Heart right ventricle (tissue), 16 donors: ENCODE data around the gene APCDD1. TPM values are rescaled to one million over a fixed set of nuclear protein-coding genes. Genes with fewer than 3 reads are reported as not detected.
"Not testable (repeated sequence)": the region's sequence is repeated elsewhere in the genome, so short reads cannot be mapped to it uniquely, and the experiment has no call there.

ENCODE experiments used
- ATAC-seq, 8 donors: fragments of 200-7000 bp; cut with Tn5 transposase; one replicate each; pipeline ENCODE4 v1.9.1; 2020; ENCODE audit warnings: mild to moderate bottlenecking in 8 of 8, moderate library complexity in 8 of 8, moderate number of reproducible peaks in 1 of 8
- DNase-seq, 2 donors: peaks; one replicate each; pipeline ENCODE4 v3.0.0-alpha.2; 2020
- H3K27ac ChIP-seq, 10 donors: fragments of 200-600 bp; sonication (generic) in 2 of 10; one replicate each; pipeline versions ENCODE4 v1.5.0 to v1.8.0; 2020 to 2022; ENCODE audit warnings: mild to moderate bottlenecking in 3 of 10
- H3K27me3 ChIP-seq, 7 donors: fragments of 200-600 bp; one replicate each; pipeline ENCODE4 v1.8.0; 2021 to 2022; ENCODE audit warnings: mild to moderate bottlenecking in 2 of 7
- H3K36me3 ChIP-seq, 9 donors: fragments of 200-600 bp; sonication (generic) in 1 of 9; one replicate each; pipeline versions ENCODE4 v1.5.0 to v1.8.0; 2020 to 2022; ENCODE audit warnings: mild to moderate bottlenecking in 2 of 9
- H3K4me1 ChIP-seq, 9 donors: fragments of 200-600 bp; sonication (generic) in 1 of 9; one replicate each; pipeline versions ENCODE4 v1.5.0 to v1.8.0; 2020 to 2022; ENCODE audit warnings: mild to moderate bottlenecking in 4 of 9
- H3K4me3 ChIP-seq, 10 donors: fragments of 200-600 bp; sonication (generic) in 2 of 10; one replicate each; pipeline versions ENCODE4 v1.5.0 to v1.8.0; 2020 to 2022; ENCODE audit warnings: mild to moderate bottlenecking in 7 of 10, moderate library complexity in 2 of 10
- H3K9me3 ChIP-seq, 11 donors: fragments of 200-600 bp in 10 of 11; sonication (generic) in 2 of 11; one replicate each; pipeline versions ENCODE4 v1.5.0 to v1.8.0; 2013 to 2022; ENCODE audit warnings: mild to moderate bottlenecking in 2 of 11, control low read depth in 1 of 11, moderate library complexity in 1 of 11
- CTCF ChIP-seq, 9 donors: fragments of 200-600 bp; sonication (generic) in 2 of 9; IDR thresholded peaks; one replicate each; pipeline versions ENCODE4 v1.5.0 to v1.8.0; 2021 to 2022; ENCODE audit warnings: antibody characterized with exemption in 9 of 9, mild to moderate bottlenecking in 5 of 9, moderate library complexity in 1 of 9
- WGBS, 2 donors: extraction: QIAGEN DNeasy Blood & Tissue Kit; methylation state at CpG; one replicate each; pipeline ENCODE4 v1.1.7; 2013; ENCODE audit warnings: inconsistent platforms in 1 of 2; 5-methylcytosine and 5-hydroxymethylcytosine counted together
- intact Hi-C, 10 donors: fragments of 100-400 bp; cut with DNase I; formaldehyde crosslinking; loops; one replicate each; pipeline versions ENCODE4 v1.11.1 to v1.14.2; 2022
- polyA plus RNA-seq, 2 donors: library from polyadenylated mRNA; stranded (reverse); fragments of 200-250 nt; gene quantifications; one replicate each; pipeline ENCODE4 v1.2.3, GENCODE V29; 2013
- total RNA-seq, 10 donors: library from RNA; stranded (reverse); fragmentation: NEBNext Ultra II Directional in 3 of 10; extraction: Animal tissue kit (Norgen Biotek cat#: 25700) in 3 of 10; gene quantifications; one replicate each; pipeline versions ENCODE4 v1.2.1 to v1.2.4, GENCODE V29; 2021 to 2023
- donor health status: Arrhythmogenic right ventricular cardiomyopathy.
- donor health status: ischemic (EF 13 %, LVEDD 7.1; RV severe dilation, severe dysfunction).
- donor health status: healthy with polysubstance abuse.
- donor health status: DM: no; HTN: yes; CAD: no.
- donor health status: DM: no; HTN: no; CAD: no.
- donor health status: ischemic (EF 25% LVEDD 6.9; RV normal size, moderate dysfunction).
- donor health status: ischemic (EF 25% LVEDD 5.7; RV mildly dilated, moderate dysfunction).
- donor health status: healthy.
- donor health status: DM: yes; HTN: yes; CAD: no.
- donor health status: Ischemic cardiomyopathy.
- donor health status: ischemic (EF 35%, LVEDD 5.7; RV mildly dilated, moderate dysfunction).
- donor health status: nonischemic (EF 11% LVEDD 7.7; RV severe dilation, severe dysfunction).
- donor health status: DM: yes; HTN: yes; CAD: no.
- donor health status: PGD.
- donor health status: ischemic (EF 29% LVEDD 5.4; RV normal size, mild dysfunction).
- donor health status: nonischemic (EF 23%, LVEDD 6.1; RV moderate dilation, normal function).

Gene APCDD1
- total and polyA plus RNA-seq, 12 donors: 10.2 to 40.4 (median 18.3) TPM

DNA sequence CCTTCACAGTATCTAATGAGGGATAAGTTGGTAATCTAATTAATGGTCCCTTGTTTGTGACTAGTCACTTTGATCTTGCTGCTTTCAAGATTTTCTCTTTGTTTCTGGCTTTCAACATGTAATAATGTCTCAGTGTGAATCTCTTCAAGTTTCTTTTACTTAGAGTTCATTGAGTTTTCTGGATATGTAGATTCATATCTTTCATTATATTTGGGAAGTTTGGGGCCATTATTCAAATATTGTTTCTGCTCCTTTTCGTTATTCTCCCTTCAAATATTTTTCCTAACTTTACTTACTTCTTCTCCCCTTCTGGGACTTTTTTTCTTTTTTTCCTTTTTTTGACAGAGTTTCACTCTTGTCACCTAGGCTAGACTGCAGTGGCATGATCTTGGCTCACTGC is 50.3 kb downstream of the APCDD1 start:
- peaks cover 0 to 4% (median 0%) of the 10 kb centered on the region in 9 donors for H3K4me1 ChIP-seq
- TF ChIP-seq CTCF (IDR thresholded peaks at IDR 0.05): no peak
- WGBS, 2 donors: 88% methylated on average over 1 of the region's 1 CpG
- no peak overlapping the region for H3K27ac ChIP-seq
- H3K27me3 ChIP-seq: no peaks in the 10 kb centered on the region
- no peak for ATAC-seq
- no peaks in the 10 kb centered on the region for H3K36me3 ChIP-seq
- peaks cover 0 to 43% (median 11%) of the 10 kb centered on the region in 11 donors for H3K9me3 ChIP-seq
- no peak for DNase-seq
- intact Hi-C loops: no loop called here
- H3K4me3 ChIP-seq: no peak overlapping the region

- intact Hi-C loops, DNase-seq, ATAC-seq, H3K27ac ChIP-seq, H3K4me3 ChIP-seq, H3K27me3 ChIP-seq, H3K36me3 ChIP-seq, H3K4me1 ChIP-seq: not testable (repeated sequence)
- peaks cover 0 to 43% (median 11%) of the 10 kb centered on the region in 11 donors for H3K9me3 ChIP-seq
- WGBS, 2 donors: 85 to 95% methylated on average over 19 of the region's 19 CpGs
Observed at GRCh38 chr18:10505892-10506291, 51.5 kb downstream of the APCDD1 start.

DNA sequence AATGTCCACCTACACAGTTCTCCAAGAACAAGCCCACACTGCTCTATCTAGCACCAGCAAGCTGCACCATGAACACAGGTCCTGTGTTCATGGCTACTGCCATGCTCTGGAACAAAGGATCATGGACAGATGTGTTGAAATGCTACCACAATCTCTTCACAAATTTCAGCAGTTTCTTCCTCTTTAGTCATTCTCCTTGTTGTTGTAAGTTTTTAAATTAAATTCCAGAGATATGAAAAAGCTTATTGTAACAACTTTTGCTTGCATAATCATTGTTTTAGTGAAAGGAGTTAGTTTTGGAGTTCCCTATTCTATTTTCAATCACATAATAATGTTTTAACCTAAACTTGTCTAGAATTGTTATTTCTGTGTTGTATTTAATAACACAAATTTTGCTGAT is 54.2 kb downstream of the APCDD1 start:
- Histone ChIP-seq H3K4me3 (no peak overlapping the region), H3K36me3 (no peaks in the 10 kb centered on the region), H3K27me3 (no peaks in the 10 kb centered on the region), H3K9me3 (peaks cover 0 to 38% (median 11%) of the 10 kb centered on the region in 11 donors), H3K4me1 (peaks cover 0 to 4% (median 0%) of the 10 kb centered on the region in 9 donors), H3K27ac (no peak overlapping the region)
- DNase-seq (no peak), ATAC-seq (no peak)
- no peak for TF ChIP-seq CTCF (IDR thresholded peaks at IDR 0.05)
- intact Hi-C loops: no loop called here

GRCh38 chr18:10511236-10511635 is 56.8 kb downstream of the APCDD1 start:
- Histone ChIP-seq H3K36me3 (no peaks in the 10 kb centered on the region), H3K27ac (no peak overlapping the region), H3K4me3 (no peak overlapping the region), H3K4me1 (peaks cover 0 to 11% (median 0%) of the 10 kb centered on the region in 9 donors), H3K9me3 (peaks cover 0 to 22% (median 9%) of the 10 kb centered on the region in 11 donors), H3K27me3 (no peaks in the 10 kb centered on the region)
- ATAC-seq (no peak), DNase-seq (no peak)
- intact Hi-C loops: loop anchor here in 4 of 10 donors (10.0 kb wide), 4 partner anchors 56 to 506 kb away; partner anchors contain the start of gene APCDD1 (in 1 of the 4)
- WGBS, 2 donors: 75 to 76% methylated on average over 2 of the region's 2 CpGs
- TF ChIP-seq CTCF (IDR thresholded peaks at IDR 0.05): no peak

DNA sequence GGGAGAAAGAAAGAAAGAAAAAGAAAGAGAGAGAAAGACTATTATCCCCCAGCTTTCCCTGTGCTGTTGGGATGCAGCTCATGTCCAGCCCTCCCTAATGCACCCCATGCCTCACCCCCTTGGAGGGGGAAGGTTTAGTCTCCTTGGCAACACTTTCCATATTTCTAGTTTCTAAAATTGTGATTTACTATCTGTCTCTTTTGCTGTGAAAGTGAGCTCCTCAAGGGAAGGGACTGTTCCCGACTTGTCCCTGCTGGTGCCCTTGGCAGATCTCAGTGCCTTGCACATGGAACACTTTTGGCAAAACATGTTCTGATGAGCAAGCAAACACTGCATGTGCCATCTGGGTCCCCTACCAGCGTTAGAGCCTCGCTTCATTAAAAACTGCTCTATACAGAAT is 59.6 kb downstream of the APCDD1 start:
- Histone ChIP-seq H3K4me3 (no peak overlapping the region), H3K27ac (no peak overlapping the region), H3K4me1 (peaks cover 4 to 23% (median 10%) of the 10 kb centered on the region in 9 donors), H3K36me3 (no peaks in the 10 kb centered on the region), H3K9me3 (peaks cover 0 to 9% (median 0%) of the 10 kb centered on the region in 11 donors), H3K27me3 (no peaks in the 10 kb centered on the region)
- DNase-seq (no peak), ATAC-seq (peak in 1 of 8 donors; percentile 32)
- 58 to 72% methylated on average over 3 of the region's 3 CpGs for WGBS, 2 donors
- intact Hi-C loops: loop anchor here in 4 of 10 donors (10.0 kb wide), 4 partner anchors 59 to 509 kb away; partner anchors contain the start of gene APCDD1 (in 1 of the 4)
- no peak for TF ChIP-seq CTCF (IDR thresholded peaks at IDR 0.05)
